GM12872 (cell line): ENCODE results near the gene SMAD3.

Source experiments
- CTCF ChIP-seq: IDR thresholded peaks from 3 replicates; pipeline ENCODE4 v1.5.1; 2011; ENCODE audit warnings: low read depth, mild to moderate bottlenecking, low read length, moderate library complexity; ENCODE audit not compliant: insufficient read depth

SMAD3 gene

GRCh38 chr15:67202091-67202490 is 136.7 kb downstream of the SMAD3 start:
- no peak for TF ChIP-seq CTCF

DNA sequence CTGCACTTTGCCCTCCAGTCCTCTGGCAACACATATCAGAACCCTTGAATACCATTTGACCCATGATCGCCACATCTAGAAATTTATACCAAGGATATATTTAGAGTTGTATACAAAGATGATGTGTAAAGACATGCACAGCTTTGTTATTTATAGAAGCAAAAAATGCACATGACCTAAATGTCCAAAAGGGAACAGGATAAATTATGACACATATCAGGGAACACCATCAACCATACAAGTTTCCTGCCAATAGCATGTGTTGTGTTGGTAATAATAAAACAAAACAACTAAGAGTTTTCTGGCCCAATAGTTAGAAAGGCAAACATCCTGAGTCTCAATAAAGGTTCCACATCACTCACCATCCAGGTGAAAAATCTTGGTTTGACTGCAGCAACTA is 137.6 kb downstream of the SMAD3 start:
- TF ChIP-seq CTCF = no peak

- TF ChIP-seq CTCF = no peak
These were observed 142.3 kb downstream of the SMAD3 start for GRCh38 chr15:67207555-67208207.

DNA sequence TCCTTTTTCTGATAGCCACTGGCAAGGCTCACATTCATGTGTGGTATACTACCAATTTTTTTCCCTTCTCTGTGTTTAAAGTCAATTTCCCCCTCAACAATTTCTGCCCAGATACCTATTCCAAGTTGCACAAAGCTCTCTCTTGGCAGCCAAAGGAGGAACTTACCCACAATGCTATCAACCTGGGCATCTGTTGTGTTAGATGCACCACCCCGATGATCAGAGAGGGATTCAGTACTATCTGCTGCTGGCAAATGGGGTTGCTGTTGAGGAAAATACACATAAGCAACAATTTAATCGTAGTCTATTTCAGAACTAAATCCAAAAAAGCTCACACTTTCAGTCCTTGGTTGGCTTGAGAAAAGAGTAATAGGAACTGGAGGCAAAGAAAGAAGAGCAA is 143.0 kb downstream of the SMAD3 start:
- no peak for TF ChIP-seq CTCF

DNA sequence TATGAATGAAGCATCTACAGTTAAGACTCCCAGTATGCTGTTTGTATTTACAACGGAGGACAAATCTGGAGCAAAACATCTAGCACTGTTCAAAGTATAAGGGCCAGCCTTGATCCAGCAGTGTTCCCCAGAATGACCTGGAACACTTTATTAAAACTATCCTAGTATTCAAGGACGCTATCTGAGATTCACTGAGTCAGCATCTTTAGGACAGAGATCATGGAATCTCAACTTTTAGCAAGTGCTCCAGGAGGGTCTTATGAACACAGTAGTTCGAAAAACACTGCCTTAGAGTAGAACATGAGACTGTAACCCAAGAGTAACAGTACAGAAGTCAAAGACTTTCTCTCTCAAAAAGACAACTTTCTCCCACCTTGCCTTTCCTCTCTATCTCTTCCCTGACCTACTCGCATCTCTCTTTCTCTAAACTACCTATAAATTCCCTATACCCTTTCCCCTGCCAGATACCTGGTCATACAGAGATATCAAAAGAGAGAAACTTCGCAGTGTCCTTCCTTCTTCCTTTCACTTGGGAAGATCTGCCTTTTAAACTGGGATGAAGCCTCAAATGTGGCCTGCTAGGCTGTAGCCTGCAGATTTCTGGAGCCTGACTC is 145.3 kb downstream of the SMAD3 start:
- no peak for TF ChIP-seq CTCF

GRCh38 chr15:67212684-67213367 is 147.4 kb downstream of the SMAD3 start:
- no peak for TF ChIP-seq CTCF

DNA sequence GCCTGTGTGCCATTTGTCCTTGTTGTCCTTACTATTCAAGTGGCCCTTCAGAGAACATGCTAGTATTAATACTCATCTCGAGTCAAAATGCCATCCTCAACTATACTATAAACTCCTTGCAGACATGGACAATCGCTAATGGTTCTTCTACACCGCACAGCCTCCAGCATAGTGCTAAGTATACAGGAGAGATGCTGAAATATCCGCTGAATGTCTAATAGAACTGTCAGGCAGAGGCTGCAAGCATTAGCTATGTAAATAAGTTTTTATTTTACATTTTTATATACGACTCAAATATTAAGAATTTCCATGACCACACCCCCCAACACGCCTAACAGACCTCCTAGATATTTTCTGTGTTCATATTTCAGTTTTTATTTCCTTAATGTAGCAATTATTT is 149.7 kb downstream of the SMAD3 start:
- no peak for TF ChIP-seq CTCF
